SK-N-SH treated with all-trans-retinoic acid at 6 μM for 48 hours (cell line): ENCODE measurements around the gene SENP5.

Experiments used
- POU6F1 ChIP-seq: fragments of 250-450 bp; sonication (Bioruptor Pico); IDR thresholded peaks from 2 replicates; pipeline ENCODE4 v1.8.0; 2021; ENCODE audit warnings: low read depth, mild to moderate bottlenecking, moderate library complexity, borderline replicate concordance
- TSHZ2 ChIP-seq: fragments of 250-450 bp; sonication (Bioruptor Pico); IDR thresholded peaks from 2 replicates; pipeline ENCODE4 v1.5.0; 2020; ENCODE audit warnings: mild to moderate bottlenecking, moderate library complexity

- TF ChIP-seq TSHZ2 (CRISPR knock-in tag) = no peak
- no peak for TF ChIP-seq POU6F1 (CRISPR knock-in tag)
These were observed 109.2 kb downstream of the SENP5 start for GRCh38 chr3:196976941-196977340.
